ENCODE data around the gene GNB4. TPM values are rescaled to one million over a fixed set of nuclear protein-coding genes. Genes with fewer than 3 reads are reported as not detected.

Gene GNB4
- total RNA-seq, 1 donor from 2014 or later = 66.9 TPM

GRCh38 chr3:179418610-179419009 is 32.7 kb downstream of the GNB4 start:
- H3K4me3 Mint-ChIP-seq (ENCODE audit: unreplicated experiment) = no peak overlapping the region
- H3K27me3 Mint-ChIP-seq (ENCODE audit: unreplicated experiment) = no peaks in the 10 kb centered on the region
- H3K27ac Mint-ChIP-seq (ENCODE audit: unreplicated experiment) = no peak overlapping the region
- no peaks in the 10 kb centered on the region for H3K9me3 Mint-ChIP-seq (ENCODE audit: unreplicated experiment)
- no peak for TF ChIP-seq CTCF (IDR thresholded peaks at IDR 0.05; ENCODE audit: unreplicated experiment)
- peaks cover 16% of the 10 kb centered on the region for H3K36me3 Mint-ChIP-seq (ENCODE audit: low read depth, unreplicated experiment)
- H3K4me1 Mint-ChIP-seq (ENCODE audit: unreplicated experiment) = no peaks in the 10 kb centered on the region
- no peak for DNase-seq (ENCODE audit: low spot score)

DNA sequence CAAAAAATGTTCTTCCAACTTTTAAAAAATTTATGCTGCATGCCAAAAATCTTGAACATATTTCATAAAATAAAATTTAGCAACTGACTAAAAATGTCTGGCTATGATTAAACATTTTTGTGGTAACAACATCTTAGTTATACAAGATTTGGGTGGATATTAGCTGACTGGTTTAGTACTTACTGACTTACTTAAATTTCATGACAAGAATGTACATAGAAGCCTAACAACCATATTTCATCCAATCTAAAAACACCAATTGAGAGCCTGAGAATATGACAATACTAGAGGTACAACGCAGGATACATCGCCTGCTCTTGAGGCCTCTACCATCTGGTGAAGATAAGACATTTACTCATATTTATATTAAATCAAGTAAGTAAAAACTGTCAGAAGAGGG is 34.6 kb downstream of the GNB4 start:
- H3K9me3 Mint-ChIP-seq (ENCODE audit: unreplicated experiment) = no peaks in the 10 kb centered on the region
- no peak overlapping the region for H3K4me3 Mint-ChIP-seq (ENCODE audit: unreplicated experiment)
- TF ChIP-seq CTCF (IDR thresholded peaks at IDR 0.05; ENCODE audit: unreplicated experiment) = no peak
- no peak for DNase-seq (ENCODE audit: low spot score)
- H3K27ac Mint-ChIP-seq (ENCODE audit: unreplicated experiment) = no peak overlapping the region
- H3K4me1 Mint-ChIP-seq (ENCODE audit: unreplicated experiment) = no peaks in the 10 kb centered on the region
- H3K27me3 Mint-ChIP-seq (ENCODE audit: unreplicated experiment) = no peaks in the 10 kb centered on the region
- H3K36me3 Mint-ChIP-seq (ENCODE audit: low read depth, unreplicated experiment) = peaks cover 11% of the 10 kb centered on the region

GRCh38 chr3:179415377-179415776 is 35.9 kb downstream of the GNB4 start:
- Mint-ChIP-seq H3K9me3 (ENCODE audit: unreplicated experiment) (no peaks in the 10 kb centered on the region), H3K27ac (ENCODE audit: unreplicated experiment) (no peak overlapping the region), H3K4me3 (ENCODE audit: unreplicated experiment) (no peak overlapping the region), H3K27me3 (ENCODE audit: unreplicated experiment) (no peaks in the 10 kb centered on the region), H3K4me1 (ENCODE audit: unreplicated experiment) (no peaks in the 10 kb centered on the region), H3K36me3 (ENCODE audit: low read depth, unreplicated experiment) (peaks cover 11% of the 10 kb centered on the region)
- no peak for TF ChIP-seq CTCF (IDR thresholded peaks at IDR 0.05; ENCODE audit: unreplicated experiment)
- no peak for DNase-seq (ENCODE audit: low spot score)

DNA sequence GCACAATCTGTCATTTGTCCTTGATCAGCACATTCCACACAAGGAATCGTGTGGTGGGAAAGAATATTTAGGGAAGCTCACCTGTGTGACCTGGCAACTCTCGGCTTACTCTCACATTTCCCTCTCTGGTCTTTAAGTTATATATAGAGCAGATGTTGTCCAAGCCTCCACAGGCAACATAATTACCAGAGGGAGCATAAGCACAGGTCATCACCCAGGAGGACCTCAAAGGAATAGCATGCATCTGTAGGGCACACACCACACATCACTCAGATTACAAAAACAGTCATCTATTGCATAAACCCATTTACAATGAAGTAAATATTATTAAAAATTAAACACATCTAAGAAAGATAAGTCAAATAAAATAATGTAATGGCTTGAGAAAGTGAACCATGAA is 36.5 kb downstream of the GNB4 start:
- no peak overlapping the region for H3K27ac Mint-ChIP-seq (ENCODE audit: unreplicated experiment)

DNA sequence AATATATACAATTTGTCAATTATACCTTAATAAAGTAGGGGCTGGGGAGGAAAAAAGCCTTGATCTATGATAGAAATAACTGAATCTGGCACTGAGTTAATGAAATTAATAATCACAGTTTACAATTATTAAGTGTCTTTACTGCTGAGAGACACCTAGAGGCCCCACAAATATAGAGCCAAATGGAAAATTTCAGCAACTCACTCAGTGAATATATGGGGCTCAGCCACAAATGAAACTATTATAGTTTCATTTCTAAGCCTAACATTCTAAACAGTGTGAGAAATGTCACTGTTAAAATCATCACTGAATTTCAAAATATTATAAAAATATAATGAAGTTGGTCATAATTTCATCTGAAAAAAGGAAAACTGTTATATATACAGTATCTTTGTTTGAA is 40.3 kb downstream of the GNB4 start:
- Mint-ChIP-seq H3K4me1 (ENCODE audit: unreplicated experiment) (no peaks in the 10 kb centered on the region), H3K4me3 (ENCODE audit: unreplicated experiment) (no peak overlapping the region), H3K36me3 (ENCODE audit: low read depth, unreplicated experiment) (no peaks in the 10 kb centered on the region), H3K9me3 (ENCODE audit: unreplicated experiment) (no peaks in the 10 kb centered on the region), H3K27ac (ENCODE audit: unreplicated experiment) (no peak overlapping the region), H3K27me3 (ENCODE audit: unreplicated experiment) (no peaks in the 10 kb centered on the region)
- no peak for DNase-seq (ENCODE audit: low spot score)
- TF ChIP-seq CTCF (IDR thresholded peaks at IDR 0.05; ENCODE audit: unreplicated experiment) = no peak

More for the DNA sequence above, 36.5 kb downstream of the GNB4 start:
- Mint-ChIP-seq H3K9me3 (ENCODE audit: unreplicated experiment) (no peaks in the 10 kb centered on the region), H3K27me3 (ENCODE audit: unreplicated experiment) (no peaks in the 10 kb centered on the region), H3K36me3 (ENCODE audit: low read depth, unreplicated experiment) (peaks cover 11% of the 10 kb centered on the region), H3K4me3 (ENCODE audit: unreplicated experiment) (no peak overlapping the region), H3K4me1 (ENCODE audit: unreplicated experiment) (no peaks in the 10 kb centered on the region)
- TF ChIP-seq CTCF (IDR thresholded peaks at IDR 0.05; ENCODE audit: unreplicated experiment) = no peak
- DNase-seq (ENCODE audit: low spot score) = no peak
